Chondrocyte (in vitro differentiated cells): ENCODE results near the gene PI4KA. TPM values are rescaled to one million over a fixed set of nuclear protein-coding genes. Genes with fewer than 3 reads are reported as not detected.

ENCODE experiments used
- DNase-seq: peaks from one replicate; pipeline ENCODE4 v3.0.0; 2021; ENCODE audit warnings: mixed read lengths, low spot score
- H3K27ac Mint-ChIP-seq: one replicate; pipeline ENCODE4 v1.8.0; 2021; ENCODE audit warnings: mild to moderate bottlenecking, moderate library complexity, mixed read lengths; ENCODE audit not compliant: unreplicated experiment
- H3K27me3 Mint-ChIP-seq: 2 replicates; pipeline ENCODE4 v1.8.0; 2021; ENCODE audit warnings: low read depth, mixed read lengths
- H3K36me3 Mint-ChIP-seq: 2 replicates; pipeline ENCODE4 v1.8.0; 2021; ENCODE audit warnings: low read depth, mixed read lengths
- H3K4me1 Mint-ChIP-seq: 2 replicates; pipeline ENCODE4 v1.8.0; 2021; ENCODE audit warnings: low read depth, mild to moderate bottlenecking, mixed read lengths
- H3K4me3 Mint-ChIP-seq: one replicate; pipeline ENCODE4 v1.8.0; 2021; ENCODE audit warnings: mild to moderate bottlenecking, moderate library complexity, mixed read lengths; ENCODE audit not compliant: unreplicated experiment
- H3K9me3 Mint-ChIP-seq: 2 replicates; pipeline ENCODE4 v1.8.0; 2021; ENCODE audit warnings: low read depth, mixed read lengths
- total RNA-seq: library from RNA; stranded (reverse); gene quantifications from 3 replicates; pipeline ENCODE4 v1.2.1, GENCODE V29; 2021
- TF ChIP-seq, protein P1 (sequence below): fragments of 200-600 bp; sonication (generic); IDR thresholded peaks from 2 replicates; pipeline ENCODE4 v1.5.0; 2021; ENCODE audit warnings: antibody characterized with exemption, mild to moderate bottlenecking, moderate library complexity

Gene PI4KA
- total RNA-seq, 1 donor from 2014 or later: 68.3 TPM

DNA sequence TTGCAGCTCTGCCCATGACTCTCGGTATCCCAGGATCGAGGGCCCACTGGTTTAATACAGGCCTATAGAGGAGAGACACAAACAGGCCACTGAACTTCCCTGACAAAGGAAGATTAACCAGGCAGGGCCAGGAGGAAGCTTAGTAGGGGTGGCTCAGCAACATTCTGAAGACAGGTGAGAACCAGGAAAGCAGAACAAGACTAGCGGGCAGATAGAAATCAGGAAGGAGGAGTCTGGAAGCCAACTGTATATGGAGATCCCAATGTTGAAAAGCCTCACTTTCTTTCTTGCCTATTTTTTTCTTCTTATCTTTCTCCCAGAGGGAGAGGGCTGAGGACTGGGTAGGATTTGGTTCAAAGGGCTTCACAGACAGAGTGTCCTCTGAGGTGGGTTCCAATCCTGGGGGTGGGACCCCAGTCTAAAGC, 5.4 kb downstream of the PI4KA start:
- no peak for DNase-seq
- Mint-ChIP-seq H3K36me3 (no peaks in the 10 kb centered on the region), H3K27me3 (no peaks in the 10 kb centered on the region), H3K4me3 (no peak overlapping the region), H3K27ac (no peak overlapping the region), H3K9me3 (no peaks in the 10 kb centered on the region), H3K4me1 (peaks cover 29% of the 10 kb centered on the region)
- TF ChIP-seq, protein P1, sequence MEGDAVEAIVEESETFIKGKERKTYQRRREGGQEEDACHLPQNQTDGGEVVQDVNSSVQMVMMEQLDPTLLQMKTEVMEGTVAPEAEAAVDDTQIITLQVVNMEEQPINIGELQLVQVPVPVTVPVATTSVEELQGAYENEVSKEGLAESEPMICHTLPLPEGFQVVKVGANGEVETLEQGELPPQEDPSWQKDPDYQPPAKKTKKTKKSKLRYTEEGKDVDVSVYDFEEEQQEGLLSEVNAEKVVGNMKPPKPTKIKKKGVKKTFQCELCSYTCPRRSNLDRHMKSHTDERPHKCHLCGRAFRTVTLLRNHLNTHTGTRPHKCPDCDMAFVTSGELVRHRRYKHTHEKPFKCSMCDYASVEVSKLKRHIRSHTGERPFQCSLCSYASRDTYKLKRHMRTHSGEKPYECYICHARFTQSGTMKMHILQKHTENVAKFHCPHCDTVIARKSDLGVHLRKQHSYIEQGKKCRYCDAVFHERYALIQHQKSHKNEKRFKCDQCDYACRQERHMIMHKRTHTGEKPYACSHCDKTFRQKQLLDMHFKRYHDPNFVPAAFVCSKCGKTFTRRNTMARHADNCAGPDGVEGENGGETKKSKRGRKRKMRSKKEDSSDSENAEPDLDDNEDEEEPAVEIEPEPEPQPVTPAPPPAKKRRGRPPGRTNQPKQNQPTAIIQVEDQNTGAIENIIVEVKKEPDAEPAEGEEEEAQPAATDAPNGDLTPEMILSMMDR: no peak

DNA sequence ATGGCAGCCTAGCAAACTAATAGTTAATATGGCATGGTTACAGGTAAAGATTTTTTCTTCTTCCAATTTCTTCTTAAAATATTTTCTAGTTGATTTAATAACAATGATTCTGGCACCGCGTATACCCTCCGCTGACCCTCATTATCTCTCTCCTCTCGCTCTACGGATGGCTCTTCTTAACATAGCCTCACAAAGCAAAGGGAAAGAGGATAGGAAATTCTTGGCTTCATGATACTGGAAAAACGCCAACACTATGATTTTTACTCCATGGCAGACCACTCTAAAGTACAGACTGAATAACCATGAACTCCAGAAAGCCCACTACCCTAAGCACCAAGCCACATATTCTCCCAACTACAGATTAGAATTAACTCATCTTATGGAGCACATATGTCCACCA, 6.1 kb downstream of the PI4KA start:
- H3K9me3 Mint-ChIP-seq: no peaks in the 10 kb centered on the region
- no peak for DNase-seq
- TF ChIP-seq, protein P1: no peak
- H3K4me1 Mint-ChIP-seq: peaks cover 23% of the 10 kb centered on the region
- no peaks in the 10 kb centered on the region for H3K27me3 Mint-ChIP-seq
- no peak overlapping the region for H3K27ac Mint-ChIP-seq
- no peaks in the 10 kb centered on the region for H3K36me3 Mint-ChIP-seq
- H3K4me3 Mint-ChIP-seq: no peak overlapping the region

DNA sequence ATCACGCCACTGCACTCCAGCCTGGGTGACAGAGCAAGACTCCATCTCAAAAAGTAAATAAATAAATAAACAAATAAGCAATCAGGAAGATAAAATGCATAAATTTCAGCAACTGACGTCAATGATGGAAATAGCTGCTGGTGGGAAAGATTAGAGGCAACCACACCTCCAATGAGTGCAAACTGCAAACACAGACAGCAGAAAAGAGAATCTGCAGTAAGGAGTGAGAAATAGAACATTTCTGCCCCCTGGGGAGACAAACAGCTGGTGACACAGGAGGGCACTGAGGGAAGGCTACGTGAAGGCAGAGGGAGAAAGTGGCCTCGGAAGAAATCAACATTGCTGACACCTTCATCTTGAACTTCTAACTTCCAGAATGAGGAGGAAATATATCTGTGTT, 6.5 kb downstream of the PI4KA start:
- TF ChIP-seq, protein P1: no peak
- no peaks in the 10 kb centered on the region for H3K27me3 Mint-ChIP-seq
- H3K27ac Mint-ChIP-seq: no peak overlapping the region
- H3K36me3 Mint-ChIP-seq: no peaks in the 10 kb centered on the region
- H3K4me1 Mint-ChIP-seq: peaks cover 19% of the 10 kb centered on the region
- no peak overlapping the region for H3K4me3 Mint-ChIP-seq
- no peak for DNase-seq
- H3K9me3 Mint-ChIP-seq: no peaks in the 10 kb centered on the region

DNA sequence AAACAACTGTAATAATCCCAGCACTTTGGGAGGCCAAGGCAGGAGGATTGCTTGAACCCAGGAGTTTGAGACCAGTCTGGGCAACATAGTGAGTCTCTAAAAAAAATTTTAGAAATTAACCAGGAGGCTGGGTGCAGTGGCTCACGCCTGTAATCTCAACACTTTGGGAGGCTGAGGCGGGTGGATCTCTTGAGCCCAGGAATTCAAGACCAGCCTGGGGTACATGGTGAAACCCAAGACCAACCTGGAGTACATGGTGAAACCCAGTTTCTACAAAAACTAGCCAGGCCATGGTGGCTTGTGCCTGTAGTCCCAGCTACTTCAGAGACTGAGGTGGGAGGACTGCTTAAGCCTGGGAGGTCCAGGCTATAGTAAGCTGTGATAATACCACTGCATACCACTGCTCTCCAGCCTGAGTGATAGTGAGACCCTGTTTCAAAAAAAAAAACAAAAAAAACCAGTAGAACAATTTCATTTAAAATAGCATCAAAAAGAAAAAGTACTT, 11.2 kb downstream of the PI4KA start:
- no peaks in the 10 kb centered on the region for H3K36me3 Mint-ChIP-seq
- H3K9me3 Mint-ChIP-seq: no peaks in the 10 kb centered on the region
- no peak overlapping the region for H3K4me3 Mint-ChIP-seq
- TF ChIP-seq, protein P1: no peak
- no peaks in the 10 kb centered on the region for H3K27me3 Mint-ChIP-seq
- H3K4me1 Mint-ChIP-seq: peaks cover 4% of the 10 kb centered on the region
- DNase-seq: no peak
- no peak overlapping the region for H3K27ac Mint-ChIP-seq

DNA sequence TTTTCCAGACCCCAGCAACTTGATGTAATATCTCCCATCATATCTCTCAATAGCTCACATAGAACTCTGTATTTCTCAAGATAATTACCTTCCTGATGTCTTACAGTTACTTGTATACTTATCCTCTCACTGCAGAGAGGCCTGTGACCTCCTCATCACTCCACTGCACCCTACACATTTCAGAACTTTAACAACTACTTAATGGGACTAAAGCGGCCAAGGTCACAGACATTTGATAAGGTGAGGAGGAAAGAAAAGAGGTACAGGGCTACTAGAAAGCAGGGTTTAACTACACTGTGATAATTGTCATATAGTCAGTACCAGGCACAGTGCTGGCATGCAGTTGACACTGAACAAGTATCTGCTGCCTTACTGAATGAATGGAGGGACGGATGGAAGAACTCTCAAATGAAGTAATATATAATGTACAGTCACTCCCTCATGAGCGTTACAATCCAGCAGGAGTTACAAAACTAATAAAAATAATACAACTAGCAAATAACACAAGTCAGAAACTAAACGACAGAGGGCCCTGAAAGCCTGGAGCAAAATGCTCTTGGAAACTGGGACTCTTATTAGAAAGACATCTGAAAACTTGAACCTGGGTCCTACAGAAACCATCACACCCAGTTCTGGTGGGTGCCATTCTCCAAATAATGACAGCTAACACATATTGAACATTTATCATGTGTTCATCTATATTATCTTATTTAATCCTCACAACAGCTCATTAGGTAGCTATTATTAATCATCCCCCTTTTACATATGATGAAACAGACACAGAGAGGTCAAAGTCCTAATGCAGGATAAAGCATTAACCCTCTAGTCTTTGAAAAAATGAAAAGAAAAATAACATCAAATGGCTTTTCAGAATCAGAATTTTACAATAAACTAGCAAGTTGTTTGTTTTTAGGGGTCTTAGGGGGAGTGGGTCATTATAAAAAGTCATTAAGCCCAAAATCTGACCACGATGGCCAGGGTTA, 14.3 kb downstream of the PI4KA start:
- Mint-ChIP-seq H3K27me3 (no peaks in the 10 kb centered on the region), H3K36me3 (no peaks in the 10 kb centered on the region), H3K4me3 (no peak overlapping the region), H3K4me1 (no peaks in the 10 kb centered on the region), H3K9me3 (no peaks in the 10 kb centered on the region), H3K27ac (no peak overlapping the region)
- TF ChIP-seq, protein P1: no peak
- DNase-seq: no peak
